ENCODE measurements around the gene GTF3C1.

The GTF3C1 gene

DNA sequence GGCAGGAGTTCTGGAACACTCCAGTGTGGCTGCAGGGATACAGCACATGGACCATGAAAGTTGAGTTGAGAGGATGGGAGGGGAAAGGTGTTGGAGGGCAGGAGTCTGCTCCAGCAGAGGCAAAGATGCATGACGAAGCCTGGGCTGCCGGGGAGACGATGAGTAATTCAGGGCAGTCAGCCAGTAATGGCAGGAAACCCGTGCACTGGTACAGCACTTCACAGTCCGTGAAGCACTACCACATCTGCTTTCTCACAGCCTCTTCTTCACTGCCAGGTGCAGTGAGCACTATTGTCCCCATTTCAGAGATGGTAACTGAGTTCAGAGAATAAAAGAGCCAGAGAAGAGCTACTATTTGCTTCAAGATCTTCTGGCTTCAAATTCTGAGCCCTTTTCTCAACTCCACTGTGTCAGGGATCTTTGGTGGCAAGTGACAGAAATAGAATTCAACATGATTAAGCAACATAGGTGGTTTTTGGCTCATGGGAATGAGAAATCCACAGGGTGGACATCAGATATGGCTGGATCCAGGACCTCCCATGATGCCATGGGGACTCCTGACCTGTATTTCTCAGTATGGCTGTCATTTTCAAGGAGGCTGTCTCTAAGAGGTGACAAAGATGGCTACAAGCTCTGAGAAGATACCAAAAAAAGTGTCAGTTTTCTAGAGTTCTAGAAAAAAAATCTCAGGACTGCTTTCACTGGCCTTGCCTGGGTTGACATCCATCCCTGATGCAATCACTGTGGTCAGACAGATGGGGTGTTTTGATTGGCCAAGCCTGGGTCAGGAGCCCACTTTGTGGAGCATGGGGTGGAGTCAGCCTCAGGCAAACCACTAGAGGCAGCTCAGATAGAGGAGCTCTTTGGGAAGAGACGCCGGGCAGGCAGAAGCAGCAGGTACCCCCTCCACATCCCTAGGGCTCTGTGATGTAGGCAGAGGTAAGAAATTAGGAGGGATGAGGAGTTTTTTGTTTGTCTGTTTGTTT is 123.0 kb downstream of the GTF3C1 start:
- Mint-ChIP-seq H3K27ac (ENCODE audit: low read depth) (peak overlapping the region; percentile 77), H3K4me1 (peaks cover 47% of the 10 kb centered on the region), H3K4me3 (no peak overlapping the region), H3K36me3 (ENCODE audit: insufficient read depth) (peaks cover 36% of the 10 kb centered on the region), H3K9me3 (peaks cover 6% of the 10 kb centered on the region), H3K27me3 (no peaks in the 10 kb centered on the region)
- ATAC-seq (replicated peaks; ENCODE audit: extremely low read depth, poor library complexity, severe bottlenecking) (peak; percentile 99), DNase-seq (ENCODE audit: low spot score in 2 of 2) (peak; percentile 42 to 70)

DNA sequence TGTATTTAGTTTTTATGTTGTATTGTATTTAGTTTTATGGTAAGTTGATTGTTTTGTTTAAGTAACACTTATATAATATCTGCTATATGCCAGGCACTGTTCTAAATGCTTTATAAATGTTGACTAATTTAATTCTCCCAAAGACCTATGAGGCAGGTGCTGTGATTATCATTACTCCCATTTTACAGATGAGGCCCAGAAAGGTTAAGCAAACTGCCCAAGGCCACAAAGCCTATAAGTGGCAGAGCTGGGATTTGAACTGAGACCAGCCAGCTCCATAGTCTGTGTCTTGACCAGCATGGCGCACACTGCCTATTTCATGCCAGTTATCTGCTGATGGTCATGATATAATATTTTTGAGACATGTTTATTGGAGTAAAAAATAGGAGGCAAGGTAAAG is 123.8 kb downstream of the GTF3C1 start:
- no peak for ATAC-seq (replicated peaks; ENCODE audit: extremely low read depth, poor library complexity, severe bottlenecking)

DNA sequence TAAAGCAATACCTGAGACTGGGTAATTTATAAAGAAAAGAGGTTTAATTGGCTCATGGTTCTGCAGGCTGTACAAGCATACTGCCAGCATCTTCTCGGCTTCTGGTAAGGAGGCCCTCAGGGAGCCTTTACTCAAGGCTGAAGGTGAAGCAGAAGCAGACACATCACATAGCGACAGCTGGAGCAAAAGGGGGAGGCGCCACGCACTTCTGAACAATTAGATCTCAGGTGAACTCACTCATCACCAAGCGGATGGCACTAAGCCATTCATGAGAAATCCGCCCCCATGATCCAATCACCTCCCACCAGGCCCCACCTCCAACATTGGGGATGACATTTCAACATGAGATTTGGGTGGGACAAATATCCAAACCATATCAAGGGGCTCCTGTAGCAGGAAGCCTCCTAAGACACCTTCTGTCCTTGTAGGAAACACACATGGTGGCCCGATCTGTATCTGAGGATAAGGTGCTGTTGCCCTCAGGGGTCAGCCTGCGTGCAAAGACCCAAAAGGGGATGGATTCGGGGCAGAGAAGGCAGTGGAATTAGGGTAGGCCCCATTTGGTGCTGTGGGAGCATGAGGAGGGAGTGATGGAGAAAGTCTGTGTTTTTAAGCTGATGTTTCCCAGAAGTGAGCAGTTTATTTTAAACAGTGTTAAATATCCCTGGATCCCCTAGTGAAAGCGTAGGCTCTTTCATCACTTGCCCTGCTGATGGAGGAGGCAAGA is 124.8 kb downstream of the GTF3C1 start:
- H3K9me3 Mint-ChIP-seq: peaks cover 12% of the 10 kb centered on the region

More for the DNA sequence above, 123.8 kb downstream of the GTF3C1 start:
- peaks cover 30% of the 10 kb centered on the region for H3K36me3 Mint-ChIP-seq (ENCODE audit: insufficient read depth)
- no peak for DNase-seq (ENCODE audit: low spot score in 2 of 2)
- no peaks in the 10 kb centered on the region for H3K27me3 Mint-ChIP-seq
- H3K4me3 Mint-ChIP-seq: no peak overlapping the region
- peak overlapping the region; percentile 77 for H3K27ac Mint-ChIP-seq (ENCODE audit: low read depth)
- H3K9me3 Mint-ChIP-seq: peaks cover 8% of the 10 kb centered on the region
- H3K4me1 Mint-ChIP-seq: peaks cover 47% of the 10 kb centered on the region

DNA sequence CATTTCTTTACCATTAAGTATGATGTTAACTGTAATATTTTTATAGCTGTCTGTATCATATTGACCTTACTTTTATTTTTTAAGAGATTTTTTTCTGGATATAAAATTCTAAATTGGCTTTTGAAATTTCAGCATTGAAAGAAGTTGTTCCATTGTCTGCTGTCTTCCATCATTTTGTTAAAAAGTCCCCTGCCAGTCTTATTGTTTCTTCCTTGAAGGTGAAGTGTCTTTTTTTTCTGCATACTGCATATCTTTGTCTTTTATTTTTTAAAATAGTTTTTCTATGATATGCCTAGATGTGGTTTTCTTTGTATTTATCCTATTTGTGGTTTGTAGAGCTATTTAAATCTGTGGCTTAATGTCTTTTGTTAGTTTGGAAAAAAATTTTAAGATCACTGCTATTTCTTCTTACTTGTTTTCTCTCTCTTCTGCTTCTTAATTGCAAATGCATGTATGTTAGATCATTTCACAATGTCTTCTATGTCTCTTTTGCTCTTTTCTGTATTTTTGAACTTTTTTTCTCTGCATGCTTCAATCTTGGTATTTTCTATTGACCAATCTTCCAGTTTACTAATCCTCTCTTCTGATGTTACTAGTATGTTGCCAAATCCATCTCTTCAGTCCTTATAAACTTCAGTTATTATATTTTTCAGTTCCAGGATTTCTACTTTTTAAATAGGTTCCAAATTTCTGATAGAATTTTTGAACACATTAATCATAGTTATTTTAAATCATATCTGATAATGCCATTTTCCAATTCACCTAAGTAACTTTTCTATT is 127.6 kb downstream of the GTF3C1 start:
- H3K4me3 Mint-ChIP-seq: peak overlapping the region; percentile 22
- H3K36me3 Mint-ChIP-seq (ENCODE audit: insufficient read depth): peaks cover 44% of the 10 kb centered on the region
- H3K27ac Mint-ChIP-seq (ENCODE audit: low read depth): peak overlapping the region; percentile 77
- ATAC-seq (replicated peaks; ENCODE audit: extremely low read depth, poor library complexity, severe bottlenecking): no peak
- H3K9me3 Mint-ChIP-seq: peaks cover 12% of the 10 kb centered on the region
- no peaks in the 10 kb centered on the region for H3K27me3 Mint-ChIP-seq
- H3K4me1 Mint-ChIP-seq: peaks cover 48% of the 10 kb centered on the region
- DNase-seq (ENCODE audit: low spot score in 2 of 2): no peak

More for the DNA sequence above, 124.8 kb downstream of the GTF3C1 start:
- H3K27ac Mint-ChIP-seq (ENCODE audit: low read depth): peak overlapping the region; percentile 77
- DNase-seq (ENCODE audit: low spot score in 2 of 2) (peak in 1 of 2 donors; percentile 4), ATAC-seq (replicated peaks; ENCODE audit: extremely low read depth, poor library complexity, severe bottlenecking) (no peak)
- H3K4me3 Mint-ChIP-seq: no peak overlapping the region
- no peaks in the 10 kb centered on the region for H3K27me3 Mint-ChIP-seq
- H3K36me3 Mint-ChIP-seq (ENCODE audit: insufficient read depth): peaks cover 28% of the 10 kb centered on the region
- peaks cover 49% of the 10 kb centered on the region for H3K4me1 Mint-ChIP-seq

DNA sequence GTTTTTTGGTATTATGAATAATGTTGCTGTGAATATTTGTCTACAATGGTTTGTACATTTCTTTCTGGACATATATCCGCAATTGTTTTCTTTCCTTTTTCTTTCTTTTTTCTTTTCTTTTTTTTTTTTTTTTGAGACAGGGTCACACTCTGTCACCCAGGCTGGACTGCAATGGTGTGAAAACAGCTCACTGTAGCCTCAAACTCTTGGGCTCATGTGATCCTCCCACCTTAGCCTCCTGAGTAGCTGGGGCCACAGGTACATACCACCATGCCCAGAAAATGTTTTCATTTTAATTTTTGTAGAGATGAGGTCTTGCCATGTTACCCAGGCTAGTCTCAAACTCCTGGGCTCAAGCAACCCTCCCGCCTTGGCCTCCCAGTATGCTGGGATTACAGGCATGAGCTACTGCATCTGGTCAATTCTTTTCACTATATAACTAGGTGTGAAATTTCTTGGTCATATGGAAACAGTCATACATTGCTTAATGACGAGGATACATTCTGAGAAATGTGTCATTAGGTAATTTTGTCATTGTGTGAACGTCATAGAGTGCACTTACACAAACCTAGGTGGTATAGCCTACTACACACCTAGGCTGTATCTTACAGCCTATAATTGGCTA is 132.6 kb downstream of the GTF3C1 start:
- peaks cover 55% of the 10 kb centered on the region for H3K4me1 Mint-ChIP-seq
- no peak overlapping the region for H3K4me3 Mint-ChIP-seq
- peak in 1 of 2 donors; percentile 9 for DNase-seq (ENCODE audit: low spot score in 2 of 2)
- no peaks in the 10 kb centered on the region for H3K27me3 Mint-ChIP-seq
- peaks cover 47% of the 10 kb centered on the region for H3K36me3 Mint-ChIP-seq (ENCODE audit: insufficient read depth)
- no peak for ATAC-seq (replicated peaks; ENCODE audit: extremely low read depth, poor library complexity, severe bottlenecking)
- peak overlapping the region; percentile 63 for H3K27ac Mint-ChIP-seq (ENCODE audit: low read depth)
- H3K9me3 Mint-ChIP-seq: peaks cover 7% of the 10 kb centered on the region

DNA sequence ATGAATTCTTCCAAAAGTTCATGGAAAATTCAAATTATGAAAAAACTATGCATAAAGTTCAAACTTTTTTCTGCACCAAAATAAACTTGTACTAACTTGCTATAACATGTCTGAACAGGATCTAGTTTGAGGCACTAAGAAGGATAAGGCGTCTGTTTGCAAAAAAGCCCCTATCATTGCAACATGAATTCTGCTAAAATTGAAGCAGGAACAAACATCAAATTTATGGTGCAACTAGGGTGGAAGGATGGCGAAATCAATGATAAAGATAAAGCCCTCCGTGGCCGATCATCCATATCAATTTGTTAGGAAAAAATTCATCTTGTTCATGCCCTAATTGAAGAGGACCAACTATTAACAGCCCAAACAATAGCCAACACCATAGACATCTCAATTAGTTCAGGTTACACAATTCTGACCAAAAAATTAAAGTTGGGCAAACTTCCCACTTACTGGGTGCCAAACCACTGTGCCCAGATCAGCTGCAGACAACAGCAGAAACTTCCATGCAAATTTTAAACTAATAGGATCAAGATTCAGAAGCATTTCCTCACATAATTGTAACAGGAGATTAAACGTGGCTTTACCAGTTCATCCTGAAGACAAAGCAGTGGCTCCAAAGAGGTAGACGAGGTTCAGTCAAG is 134.8 kb downstream of the GTF3C1 start:
- no peaks in the 10 kb centered on the region for H3K27me3 Mint-ChIP-seq
- H3K4me1 Mint-ChIP-seq: peaks cover 63% of the 10 kb centered on the region
- H3K4me3 Mint-ChIP-seq: no peak overlapping the region
- ATAC-seq (replicated peaks; ENCODE audit: extremely low read depth, poor library complexity, severe bottlenecking) (no peak), DNase-seq (ENCODE audit: low spot score in 2 of 2) (no peak)
- H3K27ac Mint-ChIP-seq (ENCODE audit: low read depth): peak overlapping the region; percentile 1
- no peaks in the 10 kb centered on the region for H3K9me3 Mint-ChIP-seq
- H3K36me3 Mint-ChIP-seq (ENCODE audit: insufficient read depth): peaks cover 48% of the 10 kb centered on the region

DNA sequence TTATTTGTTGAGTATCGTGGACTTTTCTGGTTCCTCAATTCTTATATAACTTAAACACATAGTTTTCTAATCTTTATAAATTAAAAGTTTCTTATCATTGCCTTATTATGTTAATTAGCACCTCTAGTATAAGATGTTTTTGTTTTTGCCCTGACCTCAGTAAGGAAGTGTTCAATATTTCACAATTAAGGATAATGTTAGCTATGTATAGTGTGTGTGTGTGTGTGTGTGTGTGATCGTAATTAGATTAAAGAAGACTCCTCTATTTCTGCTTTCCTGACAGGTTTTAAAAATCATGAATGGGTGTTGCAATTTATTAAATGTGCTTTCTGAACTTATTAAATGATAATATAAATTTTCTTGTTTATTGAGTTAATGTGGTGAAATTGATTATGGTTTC is 135.8 kb downstream of the GTF3C1 start:
- Mint-ChIP-seq H3K27ac (ENCODE audit: low read depth) (peak overlapping the region; percentile 1), H3K4me3 (peak overlapping the region; percentile 33)

DNA sequence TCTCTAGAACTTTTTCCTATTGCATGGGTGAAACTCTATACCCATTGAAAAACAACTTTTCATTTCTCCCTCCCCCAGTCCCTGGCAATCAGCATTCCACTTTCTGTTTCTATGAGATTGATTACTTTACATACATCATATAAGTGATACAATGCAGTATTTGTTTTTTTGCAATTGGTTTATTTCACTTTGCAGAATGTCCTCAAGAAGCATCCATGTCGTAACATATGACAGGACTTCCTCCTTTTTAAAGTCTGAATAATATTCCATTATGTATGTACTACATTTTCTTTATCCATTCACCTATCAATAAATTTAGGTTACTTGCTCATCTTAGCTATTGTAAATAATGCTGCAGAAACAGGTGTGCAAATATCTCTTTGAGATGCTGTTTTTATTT is 139.0 kb downstream of the GTF3C1 start:
- ATAC-seq (replicated peaks; ENCODE audit: extremely low read depth, poor library complexity, severe bottlenecking): no peak
- Mint-ChIP-seq H3K9me3 (no peaks in the 10 kb centered on the region), H3K27ac (ENCODE audit: low read depth) (no peak overlapping the region), H3K4me1 (peaks cover 80% of the 10 kb centered on the region), H3K4me3 (peak overlapping the region; percentile 11), H3K36me3 (ENCODE audit: insufficient read depth) (peaks cover 41% of the 10 kb centered on the region), H3K27me3 (no peaks in the 10 kb centered on the region)
- no peak for DNase-seq (ENCODE audit: low spot score in 2 of 2)

More for the DNA sequence above, 135.8 kb downstream of the GTF3C1 start:
- Mint-ChIP-seq H3K4me1 (peaks cover 59% of the 10 kb centered on the region), H3K36me3 (ENCODE audit: insufficient read depth) (peaks cover 42% of the 10 kb centered on the region), H3K27me3 (no peaks in the 10 kb centered on the region), H3K9me3 (no peaks in the 10 kb centered on the region)
- ATAC-seq (replicated peaks; ENCODE audit: extremely low read depth, poor library complexity, severe bottlenecking) (no peak), DNase-seq (ENCODE audit: low spot score in 2 of 2) (no peak)
